Kidney (tissue), 14 donors: ENCODE data around the gene PRDM16. TPM values are rescaled to one million over a fixed set of nuclear protein-coding genes. Genes with fewer than 3 reads are reported as not detected.

Source experiments
- DNase-seq, 5 donors: peaks; one replicate each; pipeline ENCODE4 v3.0.0-alpha.2; 2013 to 2020
- FAIRE-seq: peaks from 2 replicates; lab custom pipeline; 2012; peaks lifted over from hg19 to GRCh38; lab: Jason Lieb, UNC
- H3K27ac ChIP-seq, 2 donors: one replicate each; pipeline ENCODE4 v1.7.0; 2013; ENCODE audit warnings: low read depth in 2 of 2, low read length in 2 of 2, inconsistent platforms in 1 of 2
- H3K27me3 ChIP-seq: one replicate; pipeline ENCODE4 v1.7.1; 2013; ENCODE audit warnings: low read length, inconsistent platforms; ENCODE audit not compliant: control insufficient read depth, insufficient read depth
- H3K36me3 ChIP-seq, 3 donors: one replicate each; pipeline versions ENCODE4 v1.7.0 to v1.7.1; 2013; ENCODE audit warnings: low read length in 3 of 3, control low read depth in 1 of 3, inconsistent platforms in 1 of 3; ENCODE audit not compliant: insufficient read depth in 3 of 3, control insufficient read depth in 2 of 3
- H3K4me1 ChIP-seq, 3 donors: one replicate each; pipeline versions ENCODE4 v1.7.0 to v1.7.1; 2013; ENCODE audit warnings: low read length in 3 of 3, inconsistent platforms in 1 of 3, low read depth in 1 of 3; ENCODE audit not compliant: control insufficient read depth in 2 of 3, insufficient read depth in 2 of 3
- H3K4me3 ChIP-seq, 3 donors: one replicate each; pipeline versions ENCODE4 v1.7.0 to v1.8.1; 2013; ENCODE audit warnings: low read length in 3 of 3, control low read depth in 1 of 3, inconsistent platforms in 1 of 3
- H3K9ac ChIP-seq, 3 donors: one replicate each; pipeline versions ENCODE4 v1.7.0 to v1.7.1; 2013; ENCODE audit warnings: low read length in 3 of 3, control low read depth in 1 of 3, inconsistent platforms in 1 of 3
- H3K9me3 ChIP-seq, 3 donors: one replicate each; pipeline versions ENCODE4 v1.7.0 to v1.7.1; 2013; ENCODE audit warnings: low read length in 3 of 3, control low read depth in 1 of 3, inconsistent platforms in 1 of 3; ENCODE audit not compliant: control insufficient read depth in 2 of 3, insufficient read depth in 1 of 3
- intact Hi-C: fragments of 100-400 bp; cut with DNase I; formaldehyde crosslinking; loops from one replicate; pipeline ENCODE4 v1.11.1; 2022
- polyA plus RNA-seq: library from polyadenylated mRNA; stranded (reverse); fragments of 350-450 nt; fragmentation: Illumina TruSeq; extraction: RNeasy Lipid Tissue Mini Kit (QIAGEN cat#74804); gene quantifications from one replicate; pipeline ENCODE4 v1.2.3, GENCODE V29; 2014; ENCODE audit warnings: low read depth, low replicate concordance; ENCODE audit not compliant: insufficient read depth
- total RNA-seq: library from RNA; stranded (reverse); fragmentation: NEBNext Ultra II Directional; extraction: Animal tissue kit (Norgen Biotek cat#: 25700); gene quantifications from one replicate; pipeline ENCODE4 v1.2.1, GENCODE V29; 2021
- TF ChIP-seq, protein P1 (sequence below): IDR thresholded peaks from 3 replicates; pipeline ENCODE4 v1.5.1; 2012; ENCODE audit warnings: mild to moderate bottlenecking, moderate library complexity, borderline replicate concordance; ENCODE audit not compliant: insufficient read depth; ENCODE audit errors: extremely low read depth
- donor health status: control.
- donor health status: control.
- donor health status: control.
- donor health status: control.
- donor health status: control.
- donor health status: DM: yes; HTN: yes; CAD: no.
- donor health status: Normal renal cell carcinoma (clear cell type).

The PRDM16 gene
- total and polyA plus RNA-seq, 2 donors from 2014 or later = 3.0 to 21.9 TPM

DNA sequence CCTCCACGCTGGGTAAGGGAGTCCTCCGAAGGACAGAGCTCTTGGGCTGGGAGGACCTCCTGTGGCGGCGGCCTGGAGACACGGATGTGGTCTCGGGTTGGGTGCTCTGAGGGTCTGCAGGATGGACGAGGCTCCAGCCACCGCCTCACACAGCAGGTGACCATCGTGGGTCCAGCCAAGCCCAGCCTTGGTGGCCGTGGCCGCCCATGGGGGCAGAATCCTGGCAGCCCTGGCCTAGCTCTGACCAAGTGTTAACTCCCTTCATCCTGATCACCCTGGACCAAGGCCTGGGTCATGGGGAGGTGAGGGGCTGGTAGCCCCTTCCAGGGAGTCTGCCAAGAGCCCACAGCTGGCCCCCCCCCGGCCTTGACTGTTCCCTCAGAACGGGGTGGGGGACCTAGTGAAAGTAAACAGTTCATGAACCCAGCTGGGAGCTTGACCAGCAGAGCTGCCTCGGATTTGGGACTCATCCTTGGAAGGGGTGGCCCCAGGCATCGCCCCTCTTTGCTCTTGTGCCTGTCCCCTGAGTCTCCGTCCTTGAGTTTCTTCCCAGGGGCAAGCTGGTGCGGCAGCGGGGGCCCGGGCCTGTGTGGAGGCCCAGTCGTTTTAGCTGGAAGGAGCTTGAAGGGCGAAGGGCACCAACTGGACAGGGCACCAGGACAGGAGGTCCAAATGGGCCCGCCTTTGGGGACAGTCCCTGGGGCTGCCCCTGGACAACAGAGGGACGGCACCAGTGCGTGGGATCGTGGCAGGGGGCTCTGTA, 403.3 kb downstream of the PRDM16 start:
- Histone ChIP-seq H3K27ac (no peak overlapping the region), H3K4me1 (peaks cover 0 to 2% (median 0%) of the 10 kb centered on the region in 3 donors), H3K27me3 (no peaks in the 10 kb centered on the region), H3K4me3 (no peak overlapping the region), H3K9me3 (no peaks in the 10 kb centered on the region), H3K9ac (no peak overlapping the region), H3K36me3 (peaks cover 3 to 24% (median 4%) of the 10 kb centered on the region in 3 donors)
- FAIRE-seq (no peak), DNase-seq (peak in 1 of 5 donors; percentile 45)
- TF ChIP-seq, protein P1, sequence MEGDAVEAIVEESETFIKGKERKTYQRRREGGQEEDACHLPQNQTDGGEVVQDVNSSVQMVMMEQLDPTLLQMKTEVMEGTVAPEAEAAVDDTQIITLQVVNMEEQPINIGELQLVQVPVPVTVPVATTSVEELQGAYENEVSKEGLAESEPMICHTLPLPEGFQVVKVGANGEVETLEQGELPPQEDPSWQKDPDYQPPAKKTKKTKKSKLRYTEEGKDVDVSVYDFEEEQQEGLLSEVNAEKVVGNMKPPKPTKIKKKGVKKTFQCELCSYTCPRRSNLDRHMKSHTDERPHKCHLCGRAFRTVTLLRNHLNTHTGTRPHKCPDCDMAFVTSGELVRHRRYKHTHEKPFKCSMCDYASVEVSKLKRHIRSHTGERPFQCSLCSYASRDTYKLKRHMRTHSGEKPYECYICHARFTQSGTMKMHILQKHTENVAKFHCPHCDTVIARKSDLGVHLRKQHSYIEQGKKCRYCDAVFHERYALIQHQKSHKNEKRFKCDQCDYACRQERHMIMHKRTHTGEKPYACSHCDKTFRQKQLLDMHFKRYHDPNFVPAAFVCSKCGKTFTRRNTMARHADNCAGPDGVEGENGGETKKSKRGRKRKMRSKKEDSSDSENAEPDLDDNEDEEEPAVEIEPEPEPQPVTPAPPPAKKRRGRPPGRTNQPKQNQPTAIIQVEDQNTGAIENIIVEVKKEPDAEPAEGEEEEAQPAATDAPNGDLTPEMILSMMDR = no peak
- intact Hi-C loops = no loop called here

DNA sequence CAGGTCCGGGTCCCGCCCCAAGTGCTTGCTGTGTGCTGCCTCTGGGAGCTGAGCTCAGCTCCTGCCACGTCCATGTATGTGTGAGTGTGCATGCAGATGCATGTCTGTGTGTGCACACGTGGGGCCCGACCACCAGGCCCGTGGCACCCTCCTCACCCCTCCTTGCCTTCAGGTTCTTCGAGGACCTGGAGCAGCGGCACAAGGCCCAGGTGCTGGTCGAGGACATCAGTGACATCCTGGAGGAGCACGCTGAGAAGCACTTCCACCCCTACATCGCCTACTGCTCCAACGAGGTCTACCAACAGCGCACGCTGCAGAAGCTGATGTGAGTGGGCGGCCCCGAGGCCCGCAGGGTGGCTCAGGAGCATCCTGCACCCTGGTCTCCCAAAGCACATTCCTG, 403.9 kb downstream of the PRDM16 start:
- Histone ChIP-seq H3K27ac (no peak overlapping the region), H3K36me3 (peaks cover 3 to 24% (median 4%) of the 10 kb centered on the region in 3 donors), H3K4me1 (peaks cover 0 to 2% (median 0%) of the 10 kb centered on the region in 3 donors), H3K9me3 (no peaks in the 10 kb centered on the region), H3K9ac (no peak overlapping the region), H3K4me3 (no peak overlapping the region), H3K27me3 (no peaks in the 10 kb centered on the region)
- DNase-seq (peak in 1 of 5 donors; percentile 49), FAIRE-seq (no peak)
- intact Hi-C loops = no loop called here
- TF ChIP-seq, protein P1 = no peak

DNA sequence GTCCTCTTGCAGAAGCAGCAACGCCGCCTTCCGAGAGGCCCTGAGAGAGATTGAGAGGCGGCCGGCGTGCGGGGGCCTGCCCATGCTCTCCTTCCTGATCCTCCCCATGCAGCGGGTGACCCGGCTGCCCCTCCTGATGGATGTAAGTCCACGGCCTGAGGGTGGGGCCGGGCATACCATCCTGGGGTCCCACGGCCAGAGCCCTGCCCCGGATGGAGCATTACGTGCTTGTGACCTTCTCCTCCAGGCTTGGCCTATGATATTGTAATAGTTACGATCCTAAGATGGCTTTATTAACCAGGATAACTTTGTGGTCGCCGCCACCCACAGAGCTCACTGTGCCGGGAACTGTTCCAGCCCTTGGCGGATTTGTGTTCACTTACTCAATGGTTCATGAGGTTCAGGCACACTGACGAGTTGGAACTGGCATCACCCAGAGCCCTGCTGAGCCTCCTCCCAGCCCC, 404.4 kb downstream of the PRDM16 start:
- TF ChIP-seq, protein P1 = no peak
- Histone ChIP-seq H3K4me3 (no peak overlapping the region), H3K27me3 (no peaks in the 10 kb centered on the region), H3K36me3 (peaks cover 3 to 24% (median 4%) of the 10 kb centered on the region in 3 donors), H3K9ac (no peak overlapping the region), H3K27ac (no peak overlapping the region), H3K4me1 (peaks cover 0 to 2% (median 0%) of the 10 kb centered on the region in 3 donors), H3K9me3 (no peaks in the 10 kb centered on the region)
- DNase-seq = peak in 1 of 5 donors; percentile 75
- intact Hi-C loops = no loop called here
- no peak for FAIRE-seq
